Stimulated activated CD8-positive, alpha-beta memory T cell treated with anti-CD3 and anti-CD28 coated beads, Interleukin-15, amount 100 ng/mL, for 4 hours (primary cell): ENCODE measurements around the gene BMF.
A peak's percentile ranks its signal among the peaks of the same experiment; 100 is the strongest.

ENCODE experiments used
- DNase-seq, 2 donors: peaks; one replicate each; pipeline ENCODE4 v3.0.0-alpha.2; 2020; ENCODE audit warnings: low read depth in 2 of 2

The BMF gene

DNA sequence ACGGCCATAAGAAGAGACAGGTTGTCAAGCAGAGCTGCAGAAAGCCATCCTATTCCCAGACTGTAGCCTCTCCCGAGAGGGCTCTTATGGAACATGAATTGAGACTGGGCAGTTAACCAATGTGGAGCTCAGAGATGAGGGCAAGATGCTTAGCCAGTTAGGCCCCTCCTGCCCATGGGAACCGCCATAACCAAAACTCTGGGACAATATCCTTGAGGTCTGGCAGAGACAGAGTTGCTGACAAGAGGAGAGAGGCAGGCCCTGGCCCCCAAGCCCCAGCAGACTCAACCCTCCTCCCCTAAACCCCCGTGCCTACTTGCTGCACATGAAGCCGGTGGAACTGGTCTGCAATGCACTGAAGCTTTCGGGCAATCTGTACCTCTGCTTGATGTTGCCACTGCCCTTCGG lies 4.8 kb downstream of the BMF start:
- no peak for DNase-seq

DNA sequence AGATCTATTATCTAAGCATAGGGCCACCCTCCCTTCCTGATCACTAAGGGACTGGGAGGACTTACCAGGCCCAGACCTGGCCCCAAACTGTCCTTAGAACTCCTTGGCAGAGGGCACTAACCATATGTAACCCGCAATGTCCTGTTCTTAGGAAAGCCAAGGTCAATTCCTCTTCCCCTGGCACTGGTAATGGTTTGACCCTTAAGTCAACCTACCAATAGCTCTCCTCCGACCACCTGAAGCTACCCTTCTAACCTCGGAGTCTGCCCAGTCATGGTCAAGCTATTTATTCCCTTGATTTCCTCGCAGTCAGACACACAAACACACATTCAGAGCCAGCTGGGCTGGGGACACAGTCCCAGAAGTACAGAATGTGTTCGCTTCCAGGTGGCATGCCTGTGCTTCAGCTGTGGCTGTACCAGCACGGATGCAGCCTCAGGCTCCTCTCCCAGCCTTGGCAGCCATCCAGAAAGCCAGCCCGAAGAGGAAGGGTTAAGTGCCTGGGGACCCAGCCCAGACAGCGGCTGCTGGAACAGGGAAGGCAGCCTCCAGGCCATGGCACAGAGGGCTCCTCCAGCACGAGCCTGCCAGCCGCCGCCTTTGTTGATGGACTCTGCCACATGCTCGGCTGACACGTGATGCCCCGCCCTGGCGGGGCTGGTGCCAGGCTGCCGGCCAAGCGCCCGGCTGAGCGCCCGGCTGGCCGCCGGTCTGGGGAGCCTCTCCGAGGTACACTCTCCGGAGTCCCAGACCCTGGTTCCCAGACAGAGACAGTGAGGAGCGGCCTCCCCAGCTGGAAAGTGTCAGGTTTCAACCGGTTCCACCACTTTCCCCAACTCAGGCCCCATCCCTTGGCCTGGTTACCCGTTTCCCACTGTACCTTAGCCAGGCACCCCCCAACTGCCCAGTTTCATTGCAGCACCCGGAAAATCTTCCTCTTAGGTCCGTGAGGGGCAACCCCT lies 5.5 kb downstream of the BMF start:
- no peak for DNase-seq

DNA sequence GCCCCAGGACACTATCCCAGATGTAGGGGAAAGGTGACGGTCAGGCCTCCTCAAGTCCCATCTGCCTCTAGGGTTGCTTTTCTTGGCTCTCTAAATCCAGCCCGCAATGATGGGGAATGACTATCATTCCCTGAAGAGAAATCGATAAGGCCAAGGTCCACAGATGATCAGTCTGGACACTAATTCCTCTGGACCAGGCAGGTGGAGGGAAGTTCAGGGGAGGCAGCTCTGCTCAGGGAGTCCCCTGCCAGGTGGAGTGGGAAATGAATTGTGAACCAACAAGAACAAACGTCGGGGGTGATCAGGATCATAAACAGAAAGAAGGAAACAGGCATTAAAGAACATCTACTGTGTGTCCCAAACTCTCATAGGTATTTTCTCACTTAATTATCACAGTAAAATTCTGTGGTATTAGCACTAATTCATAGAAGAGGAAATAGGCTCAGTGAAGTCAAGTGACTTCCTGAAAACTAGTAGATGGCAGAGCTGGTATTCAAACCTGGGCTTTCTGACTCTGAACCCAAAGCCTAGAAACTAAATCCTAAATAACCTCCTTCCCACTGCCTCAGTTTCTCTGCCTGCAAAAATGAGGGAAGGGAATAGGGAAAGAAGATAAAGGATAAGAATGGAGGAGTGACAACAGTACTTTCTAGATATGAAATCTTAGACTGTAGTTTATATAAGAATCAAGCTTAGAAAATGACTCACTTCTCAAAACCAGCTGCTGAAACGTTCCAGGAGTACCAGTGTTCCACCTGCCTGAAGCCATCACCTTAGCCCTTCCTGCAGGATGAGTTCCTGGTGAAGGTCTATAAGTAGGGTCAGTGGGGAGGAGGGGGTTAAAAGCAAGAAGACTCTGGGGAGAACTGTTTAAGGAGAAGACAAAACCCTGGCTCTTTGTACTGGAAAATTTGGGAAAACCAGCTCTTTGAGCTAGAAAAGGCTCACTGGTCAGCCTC lies 7.5 kb downstream of the BMF start:
- DNase-seq: no peak

DNA sequence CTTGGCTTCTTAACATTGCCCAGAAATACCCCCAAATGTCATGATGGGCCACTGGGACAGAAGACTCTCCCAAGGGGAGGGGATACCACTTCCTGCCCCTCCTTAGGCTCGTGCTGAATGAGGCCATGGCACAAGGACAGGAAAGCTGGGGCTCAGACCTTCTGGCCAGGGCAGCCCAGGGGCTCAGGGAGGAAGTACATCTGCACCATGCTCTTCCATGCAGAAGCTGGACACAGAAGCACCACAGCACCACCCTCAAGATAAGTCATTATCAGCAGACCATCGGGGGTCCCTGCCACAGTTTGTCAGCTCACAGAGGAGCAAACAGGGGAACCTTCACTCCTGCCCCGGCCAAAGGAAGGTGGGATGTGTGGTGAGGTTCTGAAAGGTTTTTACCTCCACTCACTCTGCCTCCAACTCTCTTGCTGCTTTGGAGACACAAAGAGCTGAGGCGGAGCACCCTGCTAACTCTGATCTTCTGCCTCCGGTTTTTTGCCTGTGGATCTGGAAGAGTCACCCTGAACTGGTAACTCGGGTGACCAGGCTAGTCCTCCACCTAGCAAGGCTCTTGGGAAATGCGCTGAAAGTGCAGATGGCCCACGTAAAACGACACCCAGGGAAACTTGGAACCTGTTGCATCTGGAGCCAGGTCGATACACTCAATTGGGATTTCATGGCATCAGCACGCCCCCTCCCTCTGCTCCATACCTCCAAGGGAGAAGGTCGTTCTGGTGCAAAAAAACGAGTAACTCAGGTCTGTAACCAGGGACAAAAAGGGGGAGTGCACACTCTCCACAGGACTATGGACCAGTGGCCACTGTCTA lies 8.3 kb downstream of the BMF start:
- DNase-seq: no peak

DNA sequence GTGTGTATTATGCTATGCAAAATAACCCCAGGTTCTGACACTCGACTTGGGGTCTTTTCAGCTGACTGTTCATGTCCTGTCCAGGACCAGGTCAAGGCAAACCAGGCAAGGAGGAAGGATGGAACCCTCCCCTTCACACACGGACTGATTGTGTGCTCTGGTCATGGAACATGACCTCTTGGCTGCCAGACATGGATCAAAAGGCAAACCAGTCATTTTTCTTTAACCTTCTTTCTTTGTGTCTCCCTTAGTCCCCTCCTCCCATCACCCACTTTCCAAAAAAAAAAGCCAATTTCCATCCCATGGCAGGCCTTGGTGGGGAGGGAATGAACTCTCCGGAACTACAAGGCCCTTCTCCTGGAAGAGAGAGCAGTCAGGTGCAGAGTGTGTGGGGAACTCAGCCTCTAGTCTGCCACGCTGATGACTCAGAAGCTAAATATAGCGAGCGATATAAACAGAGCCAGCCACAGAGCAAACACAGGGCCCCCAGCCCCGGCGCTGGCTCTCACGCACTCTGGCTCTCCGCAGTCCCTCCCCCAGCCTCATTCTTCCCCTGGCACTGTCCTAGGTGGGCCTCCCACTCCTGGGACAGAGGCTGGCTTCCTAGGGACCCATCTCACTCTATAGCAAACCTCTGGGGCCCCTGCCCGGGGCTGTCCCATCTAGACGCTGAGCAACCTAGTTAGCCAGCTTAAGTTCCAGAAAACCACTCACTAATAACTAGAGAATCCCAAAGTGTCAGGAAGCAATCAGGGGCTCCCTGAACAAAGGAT lies 10.0 kb downstream of the BMF start:
- DNase-seq: peak; percentile 37 to 44

DNA sequence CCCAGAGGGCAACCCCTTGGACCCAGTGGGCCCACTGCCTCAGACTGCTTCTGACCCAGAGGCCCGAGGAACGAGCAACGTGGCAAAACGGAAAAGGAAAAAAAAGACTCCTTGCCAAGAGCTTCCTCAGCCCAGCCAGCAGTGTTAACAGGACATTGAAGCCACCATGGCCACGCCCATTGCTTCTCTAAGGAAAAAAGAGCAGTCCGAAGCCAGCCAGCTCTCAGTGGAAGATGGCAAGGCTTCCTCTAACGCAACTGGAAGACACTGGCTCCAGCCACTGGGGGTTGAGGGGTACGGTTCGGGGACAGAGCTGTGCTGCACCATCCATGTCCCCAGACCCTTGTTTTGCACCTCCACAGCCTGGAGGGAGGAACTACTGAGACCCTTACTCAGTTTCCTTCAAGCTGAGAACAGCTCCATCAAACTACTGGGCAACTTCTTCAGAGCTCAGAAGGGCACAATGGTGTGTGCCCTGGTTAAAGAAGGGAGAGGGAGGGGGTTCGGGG lies 10.7 kb downstream of the BMF start:
- no peak for DNase-seq

DNA sequence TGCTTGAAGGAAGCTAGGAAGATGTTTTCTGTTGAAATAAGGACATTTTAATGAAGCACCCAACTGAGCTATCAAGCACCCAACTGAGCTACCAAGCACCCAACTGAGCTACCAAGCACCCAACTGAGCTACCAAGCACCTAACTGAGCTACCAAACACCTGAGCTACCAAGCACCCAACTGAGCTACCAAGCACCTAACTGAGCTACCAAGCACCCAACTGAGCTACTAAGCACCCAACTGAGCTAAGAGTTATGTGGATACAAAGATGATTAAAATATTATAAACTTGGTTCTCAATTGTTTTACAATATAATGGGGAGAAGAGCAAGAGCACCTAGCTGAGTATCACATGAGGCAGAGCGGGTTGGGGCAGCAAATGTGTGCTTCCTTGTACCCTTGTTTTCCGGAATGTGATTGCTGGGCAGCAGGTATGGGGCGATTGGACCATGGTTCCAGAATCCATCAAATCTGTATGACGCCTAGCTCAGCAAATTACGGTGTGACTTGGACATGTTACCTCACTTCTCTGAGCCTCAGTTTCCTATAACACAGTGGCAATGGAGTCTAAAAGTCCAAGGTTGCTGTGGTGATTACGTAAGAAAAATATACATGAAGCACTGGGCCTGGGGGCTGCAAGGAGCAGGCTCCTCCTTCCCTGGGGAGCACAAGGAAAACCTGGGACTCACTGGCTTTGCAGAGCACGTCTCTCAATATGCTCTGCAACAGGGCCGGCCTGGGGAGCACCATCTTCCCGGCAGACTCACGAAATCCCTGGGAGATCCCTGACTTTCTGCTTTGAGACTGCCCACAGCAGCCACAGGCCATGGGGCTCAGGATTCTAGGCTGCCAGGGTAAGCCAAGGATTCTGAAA lies 11.3 kb downstream of the BMF start:
- no peak for DNase-seq

DNA sequence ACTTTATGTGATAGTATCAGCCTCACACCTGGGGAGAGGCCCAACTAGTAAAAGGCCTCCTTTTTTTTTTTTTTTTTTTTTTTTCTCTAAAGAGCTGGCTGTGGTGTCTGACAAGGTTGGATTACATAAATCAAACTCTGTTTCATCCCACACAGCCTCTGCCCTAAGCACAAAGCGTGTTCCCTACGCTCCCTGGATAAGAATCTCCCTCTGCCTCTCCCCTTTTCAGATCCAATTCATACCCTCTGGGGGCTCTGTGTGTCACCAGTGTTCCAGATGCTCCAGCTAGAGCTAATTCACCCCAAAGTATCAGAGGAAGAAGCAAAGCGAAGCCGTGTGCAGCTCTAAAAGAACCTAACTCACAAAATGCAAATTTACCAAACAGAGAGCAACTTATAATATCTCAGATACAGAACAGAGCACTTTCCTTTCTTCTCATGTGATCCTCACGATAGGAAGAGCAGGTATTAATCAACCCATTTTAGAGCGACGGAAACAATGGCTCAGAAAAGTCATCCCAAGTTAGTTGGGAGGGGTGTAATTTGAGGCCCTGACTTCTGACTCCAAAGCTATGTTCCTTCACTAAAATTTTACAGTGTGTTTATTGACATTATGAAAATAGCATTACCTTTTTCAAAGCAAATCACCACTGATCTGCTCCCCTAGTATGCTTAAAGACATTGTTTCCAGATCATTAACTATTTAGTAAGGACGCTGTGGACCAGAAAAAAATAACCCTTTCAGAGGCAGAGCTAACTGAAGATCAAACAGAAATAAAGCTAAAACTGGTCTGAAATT lies 12.4 kb downstream of the BMF start:
- no peak for DNase-seq

DNA sequence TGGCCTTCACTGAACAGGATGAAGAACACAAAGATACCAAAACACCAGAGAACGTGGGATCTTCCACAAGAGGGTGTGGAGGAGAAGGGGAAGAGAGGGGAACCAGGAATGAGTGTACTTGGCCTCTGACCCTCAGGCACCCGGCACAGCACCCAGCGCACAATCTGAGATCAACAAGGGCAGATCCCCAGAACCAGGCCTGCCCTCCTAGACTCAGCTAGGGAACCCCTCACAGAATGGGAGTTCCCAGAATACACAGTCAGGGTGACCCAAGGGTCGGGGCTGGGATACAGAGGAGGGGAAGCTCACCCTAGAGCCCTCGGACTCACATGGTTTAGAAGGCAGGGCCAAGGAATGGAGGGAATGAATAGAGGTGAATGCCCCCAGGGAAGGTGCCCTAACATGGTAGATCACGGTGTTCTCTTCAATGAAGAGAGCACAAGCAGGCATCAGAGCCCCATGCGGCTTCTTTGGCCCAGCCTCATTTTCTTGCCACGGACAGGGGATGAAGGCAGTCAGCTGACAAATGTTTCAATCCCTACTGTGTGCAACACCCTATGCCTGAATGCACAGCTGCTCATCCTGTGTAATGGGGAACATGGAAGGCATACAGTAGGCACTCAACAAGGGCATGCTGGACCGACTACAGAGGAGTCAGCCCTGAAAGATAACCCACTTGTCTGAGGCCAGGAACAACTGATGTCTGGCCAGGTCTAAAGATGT lies 13.1 kb downstream of the BMF start:
- DNase-seq: no peak

DNA sequence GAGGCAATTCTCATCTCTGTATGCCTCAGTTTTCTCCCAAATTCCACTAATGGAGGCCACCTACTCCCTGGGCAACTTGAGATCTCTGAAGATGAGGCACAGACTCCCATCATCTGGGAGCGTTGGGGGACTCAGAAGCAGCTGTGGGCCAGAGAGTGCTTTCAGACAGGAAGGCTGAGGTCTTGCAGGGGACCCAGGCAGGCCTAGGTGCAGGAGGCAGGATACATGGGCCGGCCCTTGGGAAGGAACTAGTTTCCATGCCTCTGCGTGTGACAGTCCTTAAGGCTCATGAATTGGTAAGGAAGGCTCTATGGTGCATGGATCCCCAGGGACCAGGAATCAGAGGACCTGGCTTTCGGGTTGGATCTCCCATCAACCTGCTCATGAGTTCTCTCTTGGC lies 14.5 kb downstream of the BMF start:
- no peak for DNase-seq

DNA sequence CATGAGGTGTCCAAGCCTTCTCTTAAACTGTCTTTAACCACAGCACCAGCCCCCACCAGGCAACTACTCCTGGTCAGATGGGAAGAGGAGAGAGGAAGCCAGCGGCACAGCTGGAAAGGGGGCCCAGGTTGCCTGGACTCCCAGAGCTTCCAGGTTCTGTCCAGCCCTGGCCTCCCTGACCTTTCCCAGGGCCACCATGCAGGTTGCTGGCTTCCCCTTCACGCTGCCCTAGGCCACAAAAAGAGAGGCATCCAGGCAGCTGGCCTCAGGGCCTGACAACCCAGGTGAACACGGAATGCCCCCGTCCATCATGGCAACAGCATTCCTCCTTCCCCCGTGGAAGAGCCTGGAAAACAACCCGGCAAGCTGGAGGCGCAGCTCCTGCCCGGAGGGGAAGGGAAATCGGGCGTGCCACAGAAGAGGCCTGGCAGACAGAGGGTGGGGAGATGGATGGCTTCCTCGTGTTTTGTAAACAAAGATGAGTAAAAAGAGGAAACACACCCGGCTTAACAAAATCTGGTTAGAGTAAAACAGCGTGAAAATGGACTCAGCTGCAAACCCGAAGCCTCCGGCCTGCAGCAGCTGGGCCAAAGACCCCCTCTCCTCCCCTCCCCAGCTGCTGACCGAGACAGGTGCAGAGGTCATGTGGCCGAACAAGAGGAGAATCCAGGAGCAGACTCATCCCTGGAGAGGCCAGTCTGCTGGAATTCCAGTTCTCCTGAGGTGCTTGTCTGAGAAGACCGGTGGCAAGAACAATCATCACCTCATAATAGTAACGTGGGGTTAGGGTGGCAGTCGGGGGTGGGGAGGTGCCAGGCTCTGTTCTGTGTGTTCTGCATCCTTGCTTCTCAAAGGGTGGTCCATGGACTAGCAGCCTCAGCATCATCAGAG lies 15.5 kb downstream of the BMF start:
- DNase-seq: no peak

DNA sequence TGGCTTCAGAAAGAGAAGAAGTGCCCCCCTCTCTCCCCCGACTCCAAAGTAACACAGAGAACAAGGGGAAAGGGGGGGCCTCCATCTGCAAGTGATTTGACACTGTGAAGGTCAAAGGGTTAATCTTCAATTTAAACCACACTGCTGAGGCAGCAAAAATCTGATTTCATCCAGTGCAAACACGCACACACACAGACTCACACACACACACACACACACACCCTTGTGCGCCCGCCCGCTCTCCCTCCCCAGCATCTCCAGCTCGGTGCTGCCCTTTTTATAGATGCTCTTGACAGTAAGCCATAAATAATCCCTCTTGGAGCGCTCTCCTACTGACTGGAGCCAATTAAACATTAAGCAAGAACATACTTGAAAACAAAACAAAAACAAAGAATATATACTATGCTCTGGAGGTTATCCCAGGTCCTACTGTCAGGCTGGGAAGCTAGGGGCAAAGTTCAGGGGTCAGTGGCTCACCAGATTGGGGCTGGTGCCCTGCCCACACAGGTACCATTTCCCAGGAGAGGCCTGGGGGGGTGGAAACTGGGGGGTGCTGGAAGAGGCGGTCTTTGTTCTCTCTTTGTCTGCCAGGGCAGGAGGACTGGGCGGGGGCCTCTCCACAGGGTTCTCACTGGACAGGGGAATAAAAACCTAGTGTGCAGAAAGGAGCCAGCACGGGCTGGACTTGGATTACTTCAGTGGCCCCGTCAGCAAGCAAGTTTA lies 16.3 kb downstream of the BMF start:
- DNase-seq: no peak

DNA sequence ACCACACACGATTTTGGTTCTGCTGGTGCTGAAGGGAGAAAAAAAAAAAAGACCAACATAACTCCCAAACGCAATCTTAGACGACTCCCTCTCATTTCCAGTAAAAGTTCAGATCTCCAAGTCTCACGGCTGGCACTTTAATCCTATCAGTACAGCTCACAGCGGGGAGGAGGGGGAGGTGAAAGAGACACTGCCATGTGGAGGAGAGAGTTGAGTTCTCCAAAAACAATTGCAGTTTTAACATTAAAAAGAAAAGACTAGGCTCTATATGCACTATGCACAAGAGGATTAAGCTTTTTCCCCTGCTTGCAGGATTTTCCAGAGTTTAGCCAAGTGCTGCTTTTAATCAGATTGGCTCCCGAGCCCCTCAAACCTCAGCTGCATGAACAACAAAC lies 16.8 kb downstream of the BMF start:
- DNase-seq: no peak

DNA sequence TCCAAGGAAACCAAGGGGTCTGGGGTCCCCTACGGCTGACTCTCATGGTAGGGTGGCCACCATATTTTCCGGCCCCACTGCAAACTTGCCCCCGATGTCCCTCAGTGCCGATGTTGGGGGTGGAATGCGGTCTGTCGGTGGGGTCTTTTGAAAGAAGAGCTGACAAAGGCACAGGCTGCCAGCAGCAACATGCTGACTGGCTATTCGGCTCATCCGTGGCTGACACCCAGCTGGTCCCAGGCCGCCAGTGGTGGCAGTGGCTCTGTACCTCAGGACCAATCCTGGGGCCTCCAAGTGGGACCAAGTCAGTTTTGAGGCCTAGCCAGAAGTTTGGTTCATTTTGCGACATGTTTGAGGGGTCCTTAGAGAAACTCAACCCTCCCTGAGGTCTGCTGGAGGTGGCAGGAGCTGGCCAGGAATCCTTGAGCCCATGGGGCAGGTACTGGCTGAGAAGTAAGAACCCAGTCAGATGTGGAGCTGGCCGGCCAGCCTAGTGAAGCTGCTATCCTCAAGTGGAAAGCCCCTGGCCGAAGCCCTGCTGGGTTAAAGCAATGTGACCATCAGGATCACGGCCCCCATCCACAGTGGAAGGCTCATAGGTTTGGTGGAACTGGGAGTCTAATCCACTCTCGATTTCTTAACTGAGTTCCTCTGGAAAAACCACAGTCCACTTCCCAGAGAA lies 17.8 kb downstream of the BMF start:
- DNase-seq: no peak

DNA sequence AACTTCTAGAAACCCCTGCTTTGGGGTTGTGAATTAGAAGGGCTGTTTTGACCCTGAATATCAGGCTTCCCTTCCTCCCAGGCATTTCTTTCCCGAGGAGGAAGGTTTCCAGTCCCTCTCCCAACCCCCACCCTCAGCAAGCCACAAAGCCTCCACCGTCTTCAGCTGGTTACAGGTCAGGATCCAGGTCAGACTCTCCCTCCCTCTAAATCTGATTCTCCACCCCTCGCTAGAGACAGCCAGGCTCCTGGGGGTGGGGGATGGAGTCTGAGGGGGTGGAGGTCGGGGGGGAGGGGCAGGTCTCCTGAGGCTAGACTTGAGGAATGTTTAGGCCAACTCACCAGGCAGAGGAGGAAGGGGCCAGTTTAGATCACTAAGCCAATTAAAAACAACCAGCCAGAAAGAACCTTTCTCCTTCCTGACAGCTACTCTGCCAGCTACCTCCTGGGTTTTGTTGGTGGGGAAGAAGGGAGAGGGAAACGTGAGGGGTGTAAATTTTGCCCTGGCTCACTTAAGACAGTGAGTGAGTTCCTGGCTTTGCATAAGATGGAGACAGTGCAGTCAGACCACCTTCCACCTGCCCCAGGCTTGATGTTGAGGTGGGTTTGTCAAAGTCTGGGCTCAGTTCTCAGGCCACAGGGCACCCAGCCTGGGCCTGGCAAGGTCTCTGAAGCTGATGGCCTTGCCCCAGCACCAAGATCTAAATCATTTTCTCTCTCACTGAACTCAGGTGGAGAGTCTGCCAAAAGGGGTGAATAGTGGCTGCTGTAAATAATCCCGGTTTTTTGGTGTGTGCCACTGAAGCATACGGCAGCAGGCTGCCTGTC lies 19.5 kb downstream of the BMF start:
- no peak for DNase-seq
